GM19043 (cell line): Measurements from ENCODE around the gene SNURF.
"Not testable (repeated sequence)": the region's sequence is repeated elsewhere in the genome, so short reads cannot be mapped to it uniquely, and the experiment has no call there.

Experiments used
- ATAC-seq: cut with Tn5 transposase; IDR thresholded peaks from one replicate; pipeline ENCODE4 v1.9.1; 2021; ENCODE audit warnings: low read depth; ENCODE audit not compliant: unreplicated experiment

SNURF gene

DNA sequence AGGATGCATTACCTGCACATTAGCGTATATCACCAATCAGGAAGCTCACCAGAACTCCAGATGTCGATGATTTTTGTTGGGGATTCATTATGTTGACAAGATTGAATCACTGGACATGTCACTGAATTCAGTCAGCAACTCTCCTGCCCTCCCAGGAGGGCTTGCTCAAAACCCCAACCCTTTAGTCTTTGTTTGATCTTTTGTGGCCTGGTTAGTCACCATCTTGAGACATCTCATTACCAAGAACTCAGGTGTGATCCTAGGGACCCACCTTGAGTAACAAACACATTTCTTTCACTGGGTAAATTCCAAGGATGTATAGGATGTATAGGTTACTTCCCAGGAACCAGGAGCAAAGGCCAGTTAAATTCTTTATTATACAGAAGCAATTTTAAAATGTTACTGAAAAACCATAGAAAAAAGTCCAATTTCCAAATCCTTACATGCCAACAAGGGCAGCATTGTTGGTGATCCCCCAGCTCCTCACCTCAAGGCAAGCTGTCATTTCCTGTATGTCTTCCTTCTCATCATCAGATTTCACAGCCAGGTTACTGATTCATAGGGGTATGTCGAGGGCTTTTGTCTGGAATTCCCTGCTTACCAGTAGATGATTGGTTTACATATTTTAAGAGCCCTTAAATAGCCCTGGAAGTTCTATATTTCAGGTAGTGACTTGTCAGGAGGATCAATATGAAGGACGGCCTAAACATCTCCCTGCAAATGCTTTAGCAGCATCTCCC lies 11.7 kb downstream of the SNURF start:
- ATAC-seq, result no peak

DNA sequence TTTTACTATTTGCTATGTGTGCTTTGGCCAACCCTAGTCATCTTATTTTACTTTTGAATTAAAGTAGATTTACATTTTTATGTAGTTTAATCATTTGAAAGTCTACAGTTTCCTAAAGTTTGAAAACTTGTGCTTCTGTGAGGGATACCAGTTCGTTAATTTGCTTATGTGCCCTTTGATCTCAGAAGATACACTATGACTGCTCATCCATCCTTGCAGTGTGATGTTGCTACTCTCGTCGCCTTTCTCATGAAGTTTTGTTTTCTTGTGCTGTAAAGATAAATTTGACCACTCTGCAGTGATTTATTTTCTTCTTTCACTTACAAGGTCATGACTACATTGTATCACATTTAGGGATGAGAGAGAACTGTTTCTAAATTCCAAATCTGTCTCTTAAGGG lies 16.3 kb downstream of the SNURF start:
- ATAC-seq, result no peak

DNA sequence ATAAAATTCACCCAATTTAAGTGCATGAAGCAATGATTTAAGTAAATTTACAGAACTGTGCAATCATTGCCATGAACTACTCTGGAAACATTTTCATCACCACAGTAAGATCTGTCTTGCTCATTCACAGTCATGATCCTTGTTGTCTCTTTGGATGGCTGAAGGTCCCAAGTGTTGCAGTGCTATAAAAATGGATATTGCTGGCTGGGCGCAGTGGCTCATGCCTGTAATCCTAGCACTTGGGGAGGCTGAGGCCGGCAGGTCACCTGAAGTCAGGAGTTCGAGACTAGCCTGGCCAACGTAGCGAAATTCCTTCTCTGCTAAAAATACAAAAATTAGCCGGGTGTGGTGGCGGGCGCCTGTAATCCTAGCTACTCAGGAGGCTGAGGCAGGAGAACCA lies 17.0 kb downstream of the SNURF start:
- no peak for ATAC-seq

DNA sequence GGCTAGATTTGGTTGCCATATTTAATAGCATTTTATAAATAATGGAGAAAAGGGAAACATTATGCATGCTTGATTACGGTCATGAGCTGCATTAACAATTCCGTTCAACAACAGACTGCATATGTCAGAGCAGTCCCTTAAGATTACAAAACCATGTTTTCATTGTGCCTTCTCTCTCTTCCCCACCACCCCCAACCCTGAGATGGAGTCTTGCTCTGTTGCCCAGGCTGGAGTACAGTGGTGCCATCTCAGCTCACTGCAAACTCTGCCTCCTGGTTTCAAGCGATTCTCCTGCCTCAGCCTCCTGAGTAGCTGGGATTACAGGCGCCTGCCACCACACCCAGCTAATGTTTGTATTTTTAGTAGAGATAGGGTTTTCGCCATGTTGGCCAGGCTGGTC lies 17.9 kb downstream of the SNURF start:
- not testable (repeated sequence) for ATAC-seq

DNA sequence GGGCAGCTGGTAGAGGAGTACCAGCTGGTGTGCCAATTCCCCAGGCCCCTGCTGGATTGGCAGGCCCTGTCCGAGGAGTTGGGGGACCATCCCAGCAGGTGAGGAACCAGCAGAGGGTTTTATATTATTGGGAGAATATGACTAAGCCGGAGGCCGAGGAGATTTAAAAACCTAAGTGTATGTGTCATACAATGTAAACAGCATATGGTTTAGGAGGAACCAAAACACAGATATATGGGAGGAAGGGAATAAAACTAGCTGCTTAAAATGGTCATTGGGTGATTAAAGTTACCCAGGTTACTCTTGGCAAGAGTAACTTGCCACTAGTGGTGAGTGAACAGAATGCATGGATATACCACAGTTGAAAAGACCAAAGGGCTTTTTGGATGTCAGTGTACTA lies 22.1 kb downstream of the SNURF start:
- ATAC-seq, result no peak

DNA sequence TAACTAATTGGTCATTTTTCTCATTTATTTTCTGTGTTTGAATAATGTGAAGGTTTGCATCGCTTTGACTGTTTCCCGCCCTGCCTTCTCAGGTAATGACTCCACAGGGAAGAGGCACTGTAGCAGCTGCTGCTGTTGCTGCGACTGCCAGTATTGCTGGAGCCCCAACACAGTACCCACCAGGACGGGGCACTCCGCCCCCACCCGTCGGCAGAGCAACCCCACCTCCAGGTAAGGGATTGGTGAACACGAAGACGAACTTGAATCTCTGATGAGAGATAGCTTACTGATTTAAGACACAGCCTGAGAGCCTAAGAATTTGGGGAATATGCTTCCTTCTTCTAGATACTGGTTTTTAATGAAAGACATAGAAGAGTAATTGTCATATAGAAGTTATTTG lies 22.9 kb downstream of the SNURF start:
- ATAC-seq, result no peak

DNA sequence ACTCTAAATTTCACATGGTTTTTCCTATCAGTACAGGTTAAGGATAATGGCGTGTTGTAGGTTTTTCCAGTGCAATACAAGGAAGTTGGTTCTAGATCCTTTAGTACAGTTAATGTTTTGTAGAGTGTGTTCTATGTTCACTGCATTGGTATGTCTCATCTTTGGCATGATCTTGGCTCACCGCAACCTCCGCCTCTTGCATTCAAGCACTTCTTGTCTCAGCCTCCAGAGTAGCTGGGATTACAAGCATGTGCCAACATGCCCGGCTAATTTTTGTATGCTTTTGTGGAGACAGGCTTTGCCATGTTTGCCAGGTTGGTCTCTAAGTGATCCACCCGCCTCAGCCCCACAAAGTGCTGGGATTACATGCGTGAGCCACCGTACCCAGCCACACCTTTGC lies 30.4 kb downstream of the SNURF start:
- ATAC-seq, result no peak

DNA sequence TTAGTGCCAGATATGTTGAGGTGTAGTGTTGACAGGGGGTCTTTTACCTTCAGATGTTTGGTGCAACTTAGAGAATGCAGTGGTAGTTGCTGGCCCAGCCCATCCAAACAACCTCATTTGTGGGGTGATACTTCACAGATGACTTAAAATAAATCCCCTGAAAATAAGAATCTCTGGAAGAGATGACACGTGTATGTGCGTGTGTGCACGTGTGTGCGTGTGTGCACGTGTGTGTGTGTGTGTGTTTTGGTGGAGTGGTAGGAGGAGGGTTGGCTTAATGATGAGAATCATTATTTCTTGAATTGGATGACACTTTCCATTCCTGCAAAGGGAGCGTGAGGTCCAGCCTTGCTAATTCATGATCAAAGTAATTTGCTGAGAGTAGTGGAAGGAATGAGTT lies 31.9 kb downstream of the SNURF start:
- ATAC-seq, result no peak
